Activated CD4-positive, alpha-beta memory T cell treated with anti-CD3 and anti-CD28 coated beads for 36 hours (primary cell): ENCODE results near the gene PMVK. TPM values are rescaled to one million over a fixed set of nuclear protein-coding genes. Genes with fewer than 3 reads are reported as not detected.

ENCODE experiments used
- CTCF ChIA-PET: fragments of 350-600 bp; sonication (Branson Sonifier 250); formaldehyde crosslinking; loops from one replicate; lab custom pipeline; 2021; ENCODE audit warnings: antibody characterized with exemption, inconsistent platforms; lab: Charles Lee
- POLR2A ChIA-PET: fragments of 350-600 bp; sonication (Branson Sonifier 250); formaldehyde crosslinking; loops from one replicate; lab custom pipeline; 2021; ENCODE audit warnings: antibody characterized with exemption; lab: Charles Lee
- DNase-seq: peaks from one replicate; pipeline ENCODE4 v3.0.0-alpha.2; 2020
- H3K27ac Mint-ChIP-seq: one replicate; pipeline ENCODE4 v1.8.0; 2021; ENCODE audit warnings: mixed read lengths
- H3K27me3 Mint-ChIP-seq: one replicate; pipeline ENCODE4 v1.8.0; 2021; ENCODE audit warnings: mixed read lengths
- H3K36me3 Mint-ChIP-seq: one replicate; pipeline ENCODE4 v1.8.0; 2021; ENCODE audit warnings: mixed read lengths
- H3K4me1 Mint-ChIP-seq: one replicate; pipeline ENCODE4 v1.8.0; 2021; ENCODE audit warnings: low read depth, mixed read lengths
- H3K4me3 Mint-ChIP-seq: one replicate; pipeline ENCODE4 v1.8.0; 2021; ENCODE audit warnings: mild to moderate bottlenecking, mixed read lengths
- H3K9me3 Mint-ChIP-seq: one replicate; pipeline ENCODE4 v1.8.0; 2021; ENCODE audit warnings: mixed read lengths
- intact Hi-C: fragments of 100-400 bp; cut with micrococcal nuclease; formaldehyde crosslinking; loops from one replicate; pipeline ENCODE4 v1.15.1; 2023
- total RNA-seq, 2 experiments: library from RNA; stranded (reverse); gene quantifications; one replicate each; pipeline ENCODE4 v1.2.3, GENCODE V29; 2021

The PMVK gene
- total RNA-seq, 2 experiments from 2014 or later = 51.2 to 54.0 TPM

DNA sequence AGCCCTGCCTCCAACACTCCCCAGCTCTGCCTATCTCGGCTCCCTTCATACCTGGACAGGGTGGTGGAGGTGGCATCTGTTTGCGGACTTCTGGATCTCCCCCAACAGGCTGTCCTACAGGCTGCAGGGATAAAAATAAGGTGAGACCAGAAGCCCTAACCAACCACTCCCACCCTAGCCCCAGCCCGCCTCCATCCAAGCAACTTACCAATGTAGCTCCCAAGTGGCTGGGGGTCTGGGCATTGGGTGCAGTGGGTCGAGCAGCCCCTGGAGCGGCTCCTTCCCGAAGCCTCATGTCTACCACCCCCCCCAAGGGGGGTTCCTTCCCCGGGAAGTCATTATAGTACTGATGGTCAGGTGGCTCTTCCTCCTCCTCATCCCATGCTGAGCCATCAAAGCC, 29.6 kb upstream of the PMVK start:
- Mint-ChIP-seq H3K27me3 (no peaks in the 10 kb centered on the region), H3K4me3 (no peak overlapping the region), H3K9me3 (no peaks in the 10 kb centered on the region), H3K36me3 (peaks cover 20% of the 10 kb centered on the region), H3K27ac (peak overlapping the region; percentile 28), H3K4me1 (peaks cover 32% of the 10 kb centered on the region)
- intact Hi-C loops = no loop called here
- CTCF ChIA-PET = interaction anchor here (1.3 to 4.6 kb wide), 2 partner anchors 33 to 206 kb away, joined by 4 to 17 read pairs; partner anchors contain the start of gene KRTCAP2
- DNase-seq = no peak
- POLR2A ChIA-PET = interaction anchor here (1.2 kb wide), 1 partner anchor 12 kb away, joined by 3 read pairs; no protein-coding TSS in a partner anchor

DNA sequence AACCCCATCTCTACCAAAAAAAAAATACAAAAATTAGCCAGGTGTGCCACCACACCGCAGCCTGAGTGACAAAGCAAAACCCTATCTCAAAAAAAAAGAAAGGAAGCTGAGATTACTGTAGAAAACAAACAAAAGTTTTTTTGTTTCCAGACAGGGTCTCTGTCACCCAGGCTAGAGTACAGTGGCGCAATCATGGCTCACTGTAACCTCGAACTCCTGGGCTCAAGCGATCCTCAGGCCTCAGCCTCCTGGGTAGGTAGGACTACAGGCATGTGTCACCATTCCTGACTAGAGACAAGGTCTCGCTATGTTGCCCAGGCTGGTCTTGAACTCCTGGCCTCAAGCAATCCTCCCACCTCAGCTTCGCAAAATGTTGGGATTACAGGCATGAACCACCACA, 27.8 kb upstream of the PMVK start:
- intact Hi-C loops = no loop called here
- no peaks in the 10 kb centered on the region for H3K9me3 Mint-ChIP-seq
- H3K27me3 Mint-ChIP-seq = no peaks in the 10 kb centered on the region
- H3K27ac Mint-ChIP-seq = no peak overlapping the region
- H3K36me3 Mint-ChIP-seq = peaks cover 23% of the 10 kb centered on the region
- CTCF ChIA-PET = interaction anchor here (0.7 to 4.6 kb wide), 5 partner anchors 10 to 95 kb away, joined by 3 to 17 read pairs (median 7); partner anchors contain the start of genes CKS1B and FLAD1
- no peak for DNase-seq
- H3K4me3 Mint-ChIP-seq = no peak overlapping the region
- POLR2A ChIA-PET = interaction anchor here (0.9 kb wide), 1 partner anchor 24 kb away, joined by 3 read pairs; no protein-coding TSS in a partner anchor
- peaks cover 29% of the 10 kb centered on the region for H3K4me1 Mint-ChIP-seq

DNA sequence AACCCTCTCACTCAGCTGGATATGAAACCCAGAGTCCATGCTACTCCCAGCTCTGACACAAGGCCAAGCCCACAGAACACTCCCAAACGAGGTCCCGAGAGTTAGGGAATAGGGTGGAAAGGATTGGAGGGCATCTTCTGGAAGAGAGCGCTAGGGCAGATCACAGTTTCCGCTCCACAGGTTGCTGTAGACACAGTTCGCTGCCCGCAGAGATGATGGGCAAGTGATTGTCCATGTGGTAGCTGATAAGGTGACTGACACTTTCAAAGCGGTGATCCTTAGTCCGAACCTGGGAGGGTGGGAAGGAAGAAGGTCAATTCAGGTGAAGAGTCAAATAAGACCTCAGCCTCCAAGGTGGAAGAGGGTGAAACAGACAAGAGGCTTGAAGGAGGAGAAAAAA, 27.1 kb upstream of the PMVK start:
- Mint-ChIP-seq H3K4me3 (no peak overlapping the region), H3K36me3 (peaks cover 24% of the 10 kb centered on the region), H3K27me3 (no peaks in the 10 kb centered on the region), H3K9me3 (no peaks in the 10 kb centered on the region), H3K27ac (peak overlapping the region; percentile 35), H3K4me1 (peaks cover 24% of the 10 kb centered on the region)
- CTCF ChIA-PET = interaction anchor here (1.2 to 4.6 kb wide), 4 partner anchors 10 to 54 kb away, joined by 3 to 17 read pairs (median 7); partner anchors contain the start of genes CKS1B and FLAD1
- intact Hi-C loops = no loop called here
- POLR2A ChIA-PET = no interaction called here
- no peak for DNase-seq

DNA sequence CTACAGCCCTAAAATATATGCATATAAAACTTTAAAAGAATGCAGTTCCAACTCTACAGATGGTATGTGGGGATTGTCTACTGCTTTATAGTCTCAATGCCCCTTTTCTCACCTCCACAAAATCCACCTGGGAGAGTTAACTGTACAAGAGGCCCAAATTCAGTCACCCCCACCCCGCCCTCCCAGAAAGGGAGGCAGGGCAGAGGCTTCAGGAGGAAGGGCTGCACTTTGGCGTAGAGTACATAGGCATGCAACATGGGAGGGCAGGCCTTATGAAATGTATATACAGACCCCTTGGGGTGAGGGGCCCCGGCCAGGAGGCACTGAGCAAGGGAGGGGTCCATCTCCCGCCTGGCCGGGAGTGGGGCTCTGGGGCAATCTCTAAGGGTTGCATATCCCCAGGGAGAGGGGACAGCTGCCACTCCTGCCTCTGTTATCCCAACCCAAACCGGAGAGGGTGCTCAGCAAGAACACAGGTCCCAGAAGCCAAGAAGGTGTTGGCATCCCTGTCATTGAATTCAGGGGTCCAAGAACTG, 26.3 kb upstream of the PMVK start:
- H3K9me3 Mint-ChIP-seq = no peaks in the 10 kb centered on the region
- peaks cover 28% of the 10 kb centered on the region for H3K4me1 Mint-ChIP-seq
- ChIA-PET CTCF (interaction anchor here (2.1 to 3.8 kb wide), 5 partner anchors 9 to 55 kb away, joined by 5 to 36 read pairs (median 35); partner anchors contain the start of genes CKS1B and SHC1), POLR2A (interaction anchor here (1.1 to 2.7 kb wide), 2 partner anchors 11 to 26 kb away, joined by 3 to 13 read pairs; partner anchors contain the start of gene PMVK)
- no peaks in the 10 kb centered on the region for H3K27me3 Mint-ChIP-seq
- peak overlapping the region; percentile 90 for H3K27ac Mint-ChIP-seq
- peak overlapping the region; percentile 87 for H3K4me3 Mint-ChIP-seq
- H3K36me3 Mint-ChIP-seq = peaks cover 23% of the 10 kb centered on the region
- intact Hi-C loops = loop anchor here (1.0 kb wide), 1 partner anchor 54 kb away; no protein-coding TSS in a partner anchor
- DNase-seq = no peak

GRCh38 chr1:154962156-154962749, 25.7 kb upstream of the PMVK start:
- CTCF ChIA-PET = interaction anchor here (1.4 to 3.8 kb wide), 11 partner anchors 10 to 55 kb away, joined by 5 to 36 read pairs (median 13); partner anchors contain the start of genes CKS1B, PMVK and SHC1
- intact Hi-C loops = loop anchor here (1.0 kb wide), 1 partner anchor 55 kb away; no protein-coding TSS in a partner anchor
- Mint-ChIP-seq H3K9me3 (no peaks in the 10 kb centered on the region), H3K4me3 (peak overlapping the region; percentile 87), H3K4me1 (peaks cover 31% of the 10 kb centered on the region), H3K27me3 (no peaks in the 10 kb centered on the region), H3K27ac (peak overlapping the region; percentile 90), H3K36me3 (peaks cover 23% of the 10 kb centered on the region)
- POLR2A ChIA-PET = interaction anchor here (1.1 to 2.7 kb wide), 5 partner anchors 11 to 37 kb away, joined by 3 to 15 read pairs (median 8); partner anchors contain the start of genes CKS1B and PMVK
- DNase-seq = no peak

- peaks cover 23% of the 10 kb centered on the region for H3K36me3 Mint-ChIP-seq
- peaks cover 38% of the 10 kb centered on the region for H3K4me1 Mint-ChIP-seq
- peak within 1 kb of the TSS; percentile 92 for H3K27ac Mint-ChIP-seq
- ChIA-PET POLR2A (interaction anchor here (0.6 to 2.7 kb wide), 12 partner anchors 10 to 56 kb away, joined by 3 to 15 read pairs (median 5); partner anchors contain the start of genes CKS1B, FLAD1, PMVK and SHC1), CTCF (interaction anchor here (0.7 to 3.8 kb wide), 19 partner anchors 9 to 123 kb away, joined by 3 to 36 read pairs (median 7); partner anchors contain the start of genes ADAM15, CKS1B, PMVK and SHC1)
- peak within 1 kb of the TSS; percentile 96 for H3K4me3 Mint-ChIP-seq
- peak; percentile 88 for DNase-seq
- intact Hi-C loops = loop anchor here (1.0 kb wide), 2 partner anchors 13 to 56 kb away; partner anchors contain the start of gene CKS1B
- no peaks in the 10 kb centered on the region for H3K9me3 Mint-ChIP-seq
- H3K27me3 Mint-ChIP-seq = no peaks in the 10 kb centered on the region
These were observed 25.0 kb upstream of the PMVK start, which contains the start of gene PYGO2 for GRCh38 chr1:154961207-154962155. Gene PYGO2 (minus strand): TSS chr1:154961782. CDS start chr1:154961576, 206 bp downstream.

DNA sequence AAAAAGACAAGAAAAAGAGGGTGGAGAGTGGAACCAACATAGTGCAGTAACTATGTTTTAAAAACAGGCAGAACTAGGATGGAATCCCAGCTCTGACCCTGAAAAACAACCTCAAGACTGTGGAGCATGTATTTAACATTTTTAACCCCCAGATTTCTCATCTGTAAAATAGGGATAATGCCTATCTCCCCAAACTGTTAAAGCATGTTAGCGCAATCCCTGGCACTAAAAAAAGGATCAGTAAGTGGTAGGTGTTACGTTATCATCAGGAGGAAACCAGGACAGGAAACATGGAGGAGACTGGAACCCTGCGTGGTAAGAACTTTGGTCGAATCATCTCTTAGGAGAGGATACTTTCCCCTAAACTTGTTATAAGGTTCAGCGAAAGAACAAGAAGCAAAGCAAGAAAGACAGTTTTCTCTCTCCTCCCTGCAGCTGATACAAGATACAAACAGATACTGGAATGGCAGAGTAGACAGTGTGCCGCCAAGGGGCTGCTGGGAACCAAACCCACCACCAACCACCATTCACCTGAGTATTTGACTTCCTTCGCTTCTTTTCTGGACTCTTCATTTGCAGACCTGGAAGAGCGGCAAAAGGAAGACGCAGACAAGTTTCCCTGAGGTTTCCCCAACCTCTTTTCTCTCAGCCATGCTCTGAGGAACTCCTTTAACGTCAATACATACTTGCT, 24.1 kb upstream of the PMVK start:
- H3K4me3 Mint-ChIP-seq = peak overlapping the region; percentile 96
- H3K27me3 Mint-ChIP-seq = no peaks in the 10 kb centered on the region
- peaks cover 23% of the 10 kb centered on the region for H3K36me3 Mint-ChIP-seq
- CTCF ChIA-PET = interaction anchor here (0.7 to 3.8 kb wide), 20 partner anchors 8 to 124 kb away, joined by 3 to 36 read pairs (median 6); partner anchors contain the start of genes ADAM15, CKS1B, PMVK and SHC1
- intact Hi-C loops = loop anchor here (1.0 kb wide), 1 partner anchor 14 kb away; the partner anchor contains the start of gene CKS1B
- POLR2A ChIA-PET = interaction anchor here (0.6 to 2.7 kb wide), 11 partner anchors 9 to 56 kb away, joined by 3 to 15 read pairs (median 6); partner anchors contain the start of genes CKS1B, FLAD1, PMVK and SHC1
- DNase-seq = no peak
- peaks cover 47% of the 10 kb centered on the region for H3K4me1 Mint-ChIP-seq
- H3K27ac Mint-ChIP-seq = peak overlapping the region; percentile 92
- H3K9me3 Mint-ChIP-seq = no peaks in the 10 kb centered on the region

- H3K27ac Mint-ChIP-seq = no peak overlapping the region
- POLR2A ChIA-PET = no interaction called here
- peaks cover 59% of the 10 kb centered on the region for H3K4me1 Mint-ChIP-seq
- CTCF ChIA-PET = interaction anchor here (1.0 to 3.8 kb wide), 4 partner anchors 15 to 102 kb away, joined by 4 to 36 read pairs (median 20); partner anchors contain the start of gene CKS1B
- no peak overlapping the region for H3K4me3 Mint-ChIP-seq
- intact Hi-C loops = no loop called here
- no peaks in the 10 kb centered on the region for H3K27me3 Mint-ChIP-seq
- H3K9me3 Mint-ChIP-seq = no peaks in the 10 kb centered on the region
- no peak for DNase-seq
- peaks cover 19% of the 10 kb centered on the region for H3K36me3 Mint-ChIP-seq
These were observed 22.9 kb upstream of the PMVK start for GRCh38 chr1:154959426-154959780.

DNA sequence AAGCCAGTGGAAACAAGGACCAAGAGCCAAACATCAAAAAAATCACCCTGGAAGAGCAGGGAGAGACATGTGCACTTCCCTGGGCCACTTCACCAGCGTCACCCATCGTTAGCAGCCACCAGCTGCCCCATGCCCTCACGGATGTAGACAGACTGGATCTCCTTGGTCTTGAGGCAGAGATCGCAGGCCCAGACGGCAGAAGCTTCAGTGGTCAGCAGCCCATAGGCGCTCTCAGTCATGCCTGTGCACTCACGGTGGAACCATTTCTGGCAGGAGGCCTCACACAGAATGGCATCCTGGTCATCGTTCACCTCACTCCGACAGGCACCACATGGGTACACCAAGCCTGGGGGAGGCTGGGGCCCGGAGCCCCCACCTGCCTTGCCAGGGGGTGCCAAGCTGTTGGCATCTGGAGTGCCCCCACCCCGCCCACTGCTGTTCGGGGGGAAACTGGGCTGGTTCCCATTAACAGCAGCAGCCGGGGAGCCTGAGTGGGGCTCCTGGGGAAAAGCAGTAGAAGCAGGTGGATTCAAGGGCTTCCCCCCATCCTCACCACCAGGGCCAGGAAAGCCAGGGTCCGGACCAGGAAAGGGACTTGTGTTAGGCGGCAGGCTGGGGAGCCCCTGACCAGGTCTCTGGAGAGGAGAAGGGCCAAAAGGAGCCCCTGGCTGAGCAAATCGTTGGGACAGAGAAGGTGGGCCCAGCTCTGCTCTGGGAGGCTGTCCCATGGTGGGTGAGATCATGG, 22.3 kb upstream of the PMVK start:
- no peaks in the 10 kb centered on the region for H3K9me3 Mint-ChIP-seq
- no peaks in the 10 kb centered on the region for H3K27me3 Mint-ChIP-seq
- CTCF ChIA-PET = interaction anchor here (1.0 to 3.8 kb wide), 3 partner anchors 15 to 59 kb away, joined by 4 to 36 read pairs (median 35); partner anchors contain the start of gene CKS1B
- intact Hi-C loops = no loop called here
- POLR2A ChIA-PET = no interaction called here
- DNase-seq = no peak
- peak overlapping the region; percentile 32 for H3K4me3 Mint-ChIP-seq
- H3K27ac Mint-ChIP-seq = no peak overlapping the region
- H3K4me1 Mint-ChIP-seq = peaks cover 62% of the 10 kb centered on the region
- peaks cover 17% of the 10 kb centered on the region for H3K36me3 Mint-ChIP-seq

DNA sequence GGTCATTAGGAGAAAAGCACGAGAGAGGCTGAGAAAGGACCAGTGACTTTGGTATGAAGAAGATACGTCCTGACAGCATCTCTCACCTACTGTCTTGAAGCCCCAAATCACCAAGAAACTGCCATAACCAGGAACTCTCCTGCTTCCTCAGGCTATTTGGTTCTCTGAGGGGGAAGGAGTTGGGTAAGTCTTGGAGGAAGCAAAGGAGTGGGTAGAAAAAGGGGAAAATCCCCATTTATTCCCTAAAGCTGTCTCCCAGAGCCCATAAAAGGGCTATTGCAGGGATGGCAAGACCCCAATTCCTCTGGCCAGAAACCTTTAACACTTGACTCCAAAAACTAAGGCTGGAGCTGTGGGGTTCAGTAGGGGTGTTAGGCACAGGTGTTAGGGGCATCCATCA, 21.5 kb upstream of the PMVK start:
- Mint-ChIP-seq H3K4me3 (no peak overlapping the region), H3K4me1 (peaks cover 62% of the 10 kb centered on the region), H3K27ac (no peak overlapping the region), H3K27me3 (no peaks in the 10 kb centered on the region), H3K9me3 (no peaks in the 10 kb centered on the region), H3K36me3 (peaks cover 14% of the 10 kb centered on the region)
- intact Hi-C loops = no loop called here
- POLR2A ChIA-PET = no interaction called here
- DNase-seq = no peak
- CTCF ChIA-PET = no interaction called here
